HepG2 (cell line): ENCODE results near the gene METTL23. TPM values are rescaled to one million over a fixed set of nuclear protein-coding genes. Genes with fewer than 3 reads are reported as not detected.
A peak's percentile ranks its signal among the peaks of the same experiment; 100 is the strongest.

Experiments
- BRCA1 ChIP-seq: sonication (generic); formaldehyde crosslinking; IDR thresholded peaks from 2 replicates; pipeline ENCODE4 v1.4.0; 2020; ENCODE audit warnings: missing genetic modification reagents
- CCDC6 ChIP-seq: sonication (generic); formaldehyde crosslinking; IDR thresholded peaks from 2 replicates; pipeline ENCODE4 v1.8.1; 2022; ENCODE audit warnings: mild to moderate bottlenecking, missing genetic modification reagents, moderate library complexity
- JUNB ChIP-seq: sonication (generic); formaldehyde crosslinking; IDR thresholded peaks from 2 replicates; pipeline ENCODE4 v1.8.0; 2022; ENCODE audit warnings: missing genetic modification reagents, mild to moderate bottlenecking, borderline replicate concordance
- KDM3A ChIP-seq: IDR thresholded peaks from 2 replicates; pipeline ENCODE4 v1.6.1; 2018; ENCODE audit warnings: low read depth, missing compliant biosample characterization
- MAF1 ChIP-seq: sonication (generic); formaldehyde crosslinking; IDR thresholded peaks from 2 replicates; pipeline ENCODE4 v1.5.0; 2020; ENCODE audit warnings: missing genetic modification reagents, borderline replicate concordance
- NAIF1 ChIP-seq: sonication (generic); formaldehyde crosslinking; IDR thresholded peaks from 2 replicates; pipeline ENCODE4 v1.5.0; 2020; ENCODE audit warnings: mild to moderate bottlenecking, missing genetic modification reagents, borderline replicate concordance
- NFIB ChIP-seq: sonication (generic); formaldehyde crosslinking; IDR thresholded peaks from 2 replicates; pipeline ENCODE4 v1.9.0; 2021; ENCODE audit warnings: missing genetic modification reagents, mild to moderate bottlenecking, borderline replicate concordance
- NFYC ChIP-seq: IDR thresholded peaks from 2 replicates; pipeline ENCODE4 v1.6.1; 2016; ENCODE audit warnings: missing genetic modification reagents, missing compliant biosample characterization
- PHF5A ChIP-seq: IDR thresholded peaks from one replicate; pipeline ENCODE4 v1.6.1; 2018; ENCODE audit warnings: low read depth, missing genetic modification reagents; ENCODE audit not compliant: unreplicated experiment
- THAP11 ChIP-seq: IDR thresholded peaks from 2 replicates; pipeline ENCODE4 v1.6.1; 2016; ENCODE audit warnings: missing biosample characterization, missing genetic modification reagents
- ZFP62 ChIP-seq: sonication (generic); formaldehyde crosslinking; IDR thresholded peaks from 2 replicates; pipeline ENCODE4 v1.4.0; 2020; ENCODE audit warnings: missing genetic modification reagents
- ZIK1 ChIP-seq: sonication (generic); formaldehyde crosslinking; IDR thresholded peaks from 2 replicates; pipeline ENCODE4 v1.5.0; 2020; ENCODE audit warnings: mild to moderate bottlenecking, low read depth, missing genetic modification reagents, borderline replicate concordance
- ZMAT3 ChIP-seq: sonication (generic); formaldehyde crosslinking; conservative IDR thresholded peaks from 2 replicates; pipeline ENCODE4 v1.7.0; 2021; ENCODE audit warnings: missing genetic modification reagents
- ZNF775 ChIP-seq: sonication (generic); formaldehyde crosslinking; IDR thresholded peaks from 2 replicates; pipeline ENCODE4 v1.4.0; 2020; ENCODE audit warnings: missing genetic modification reagents, mild to moderate bottlenecking, moderate library complexity, borderline replicate concordance
- polyA plus RNA-seq, 8 experiments: library from polyadenylated mRNA; depleted of rRNA in 3 of 8; stranded (reverse) in 7 of 8; unstranded in 1 of 8; fragments of >200 nt; fragmentation: Illumina TruSeq in 4 of 8; extraction: Trizol in 4 of 8; gene quantifications; 2 replicates each; pipeline versions ENCODE4 v1.2.1 to v1.2.3, GENCODE V29; 2011 to 2016; ENCODE audit warnings: low read depth in 4 of 8, missing spikeins in 1 of 8, mixed read lengths in 1 of 8; ENCODE audit not compliant: insufficient read depth in 1 of 8
- total RNA-seq, 5 experiments: library from RNA; depleted of rRNA; stranded (reverse); fragments of >200 nt; fragmentation: Illumina TruSeq; extraction: Trizol; gene quantifications; 2 replicates each; pipeline ENCODE4 v1.2.3, GENCODE V29; 2016; ENCODE audit warnings: low read depth in 1 of 5
- TF ChIP-seq, protein P1 (sequence below): sonication (generic); formaldehyde crosslinking; IDR thresholded peaks from 2 replicates; pipeline ENCODE4 v1.8.0; 2023; ENCODE audit warnings: mild to moderate bottlenecking, missing genetic modification reagents
- TF ChIP-seq, protein P2 (sequence below): sonication (generic); formaldehyde crosslinking; IDR thresholded peaks from 2 replicates; pipeline ENCODE4 v1.8.0; 2022; ENCODE audit warnings: low read depth, missing genetic modification reagents
- TF ChIP-seq, protein P3 (sequence below): sonication (generic); formaldehyde crosslinking; IDR thresholded peaks from 2 replicates; pipeline ENCODE4 v1.4.0; 2020; ENCODE audit warnings: missing genetic modification reagents
- TF ChIP-seq, protein P4 (sequence below): sonication (generic); formaldehyde crosslinking; IDR thresholded peaks from 2 replicates; pipeline ENCODE4 v1.4.0; 2020; ENCODE audit warnings: mild to moderate bottlenecking, missing genetic modification reagents

METTL23 gene
- total and polyA plus RNA-seq, 2 of the 13 experiments (the other 11 are each of a cell fraction or from before 2014, with no cell fraction given), result 39.9 to 104 TPM

DNA sequence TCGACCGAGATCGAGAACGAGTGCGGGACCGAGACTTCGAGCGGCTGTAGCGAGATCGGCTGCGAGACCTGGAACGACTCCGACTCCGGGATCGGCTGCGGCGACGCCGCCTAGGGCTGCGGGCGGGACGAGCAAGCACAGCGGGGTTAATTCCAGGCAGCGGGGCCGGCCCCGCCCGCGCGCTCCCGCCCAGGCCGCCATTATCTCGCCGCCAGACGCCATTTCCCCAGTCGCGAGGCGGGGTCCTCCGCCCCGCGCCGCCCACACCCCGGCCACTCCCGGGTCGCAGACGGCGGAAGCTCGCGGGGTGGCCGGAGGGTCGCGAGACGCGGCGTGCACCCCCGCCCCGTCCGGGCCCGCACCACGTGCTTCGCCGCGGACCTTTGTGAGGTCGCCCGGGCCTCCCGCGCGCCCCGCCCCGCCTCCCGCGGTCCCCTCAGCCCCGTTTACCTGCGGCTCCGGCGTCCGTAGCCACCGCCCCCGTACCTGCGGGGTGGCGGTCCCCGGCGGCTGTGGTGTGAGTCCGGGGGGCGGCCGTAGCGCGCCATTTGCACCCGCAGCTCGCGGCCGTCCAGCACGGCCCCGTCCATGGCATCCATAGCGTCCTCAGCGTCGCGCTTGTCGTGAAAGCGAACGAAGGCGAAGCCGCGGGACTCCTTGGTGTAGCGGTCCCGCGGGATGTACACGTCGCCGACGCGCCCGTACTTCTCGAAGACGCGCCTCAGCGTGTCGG is 9.9 kb downstream of the METTL23 start (continued):
- TF ChIP-seq, protein P1, sequence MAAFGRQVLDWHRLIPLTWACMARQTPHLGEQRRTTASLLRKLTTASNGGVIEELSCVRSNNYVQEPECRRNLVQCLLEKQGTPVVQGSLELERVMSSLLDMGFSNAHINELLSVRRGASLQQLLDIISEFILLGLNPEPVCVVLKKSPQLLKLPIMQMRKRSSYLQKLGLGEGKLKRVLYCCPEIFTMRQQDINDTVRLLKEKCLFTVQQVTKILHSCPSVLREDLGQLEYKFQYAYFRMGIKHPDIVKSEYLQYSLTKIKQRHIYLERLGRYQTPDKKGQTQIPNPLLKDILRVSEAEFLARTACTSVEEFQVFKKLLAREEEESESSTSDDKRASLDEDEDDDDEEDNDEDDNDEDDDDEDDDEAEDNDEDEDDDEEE (CRISPR knock-in tag), result no peak
- TF ChIP-seq NFIB (CRISPR knock-in tag) (peak; percentile 45; the same call in 1 of the 2 replicates), NAIF1 (no peak), ZMAT3 (CRISPR knock-in tag) (peak; percentile 57; the same call in 1 of the 2 replicates), NFYC (CRISPR knock-in tag) (0 out of 2 replicates have a peak, but pooled peaks have one; percentile 4), KDM3A (CRISPR knock-in tag) (no peak), CCDC6 (CRISPR knock-in tag) (peak; percentile 14; the same call in 1 of the 2 replicates), THAP11 (CRISPR knock-in tag) (peak; percentile 53; the same call in 1 of the 2 replicates), ZFP62 (CRISPR knock-in tag) (no peak), MAF1 (no peak), PHF5A (CRISPR knock-in tag) (no peak), ZNF775 (no peak; the same call in 1 of the 2 replicates), BRCA1 (CRISPR knock-in tag) (no peak), JUNB (CRISPR knock-in tag) (no peak), ZIK1 (no peak)
- TF ChIP-seq, protein P2, sequence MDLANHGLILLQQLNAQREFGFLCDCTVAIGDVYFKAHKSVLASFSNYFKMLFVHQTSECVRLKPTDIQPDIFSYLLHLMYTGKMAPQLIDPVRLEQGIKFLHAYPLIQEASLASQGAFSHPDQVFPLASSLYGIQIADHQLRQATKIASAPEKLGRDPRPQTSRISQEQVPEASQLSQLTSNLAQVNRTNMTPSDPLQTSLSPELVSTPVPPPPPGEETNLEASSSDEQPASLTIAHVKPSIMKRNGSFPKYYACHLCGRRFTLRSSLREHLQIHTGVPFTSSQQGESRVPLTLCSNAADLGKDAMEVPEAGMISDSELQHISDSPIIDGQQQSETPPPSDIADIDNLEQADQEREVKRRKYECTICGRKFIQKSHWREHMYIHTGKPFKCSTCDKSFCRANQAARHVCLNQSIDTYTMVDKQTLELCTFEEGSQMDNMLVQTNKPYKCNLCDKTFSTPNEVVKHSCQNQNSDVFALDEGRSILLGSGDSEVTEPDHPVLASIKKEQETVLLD (CRISPR knock-in tag), result peak; percentile 59; the same call in 1 of the 2 replicates
- TF ChIP-seq, protein P3, sequence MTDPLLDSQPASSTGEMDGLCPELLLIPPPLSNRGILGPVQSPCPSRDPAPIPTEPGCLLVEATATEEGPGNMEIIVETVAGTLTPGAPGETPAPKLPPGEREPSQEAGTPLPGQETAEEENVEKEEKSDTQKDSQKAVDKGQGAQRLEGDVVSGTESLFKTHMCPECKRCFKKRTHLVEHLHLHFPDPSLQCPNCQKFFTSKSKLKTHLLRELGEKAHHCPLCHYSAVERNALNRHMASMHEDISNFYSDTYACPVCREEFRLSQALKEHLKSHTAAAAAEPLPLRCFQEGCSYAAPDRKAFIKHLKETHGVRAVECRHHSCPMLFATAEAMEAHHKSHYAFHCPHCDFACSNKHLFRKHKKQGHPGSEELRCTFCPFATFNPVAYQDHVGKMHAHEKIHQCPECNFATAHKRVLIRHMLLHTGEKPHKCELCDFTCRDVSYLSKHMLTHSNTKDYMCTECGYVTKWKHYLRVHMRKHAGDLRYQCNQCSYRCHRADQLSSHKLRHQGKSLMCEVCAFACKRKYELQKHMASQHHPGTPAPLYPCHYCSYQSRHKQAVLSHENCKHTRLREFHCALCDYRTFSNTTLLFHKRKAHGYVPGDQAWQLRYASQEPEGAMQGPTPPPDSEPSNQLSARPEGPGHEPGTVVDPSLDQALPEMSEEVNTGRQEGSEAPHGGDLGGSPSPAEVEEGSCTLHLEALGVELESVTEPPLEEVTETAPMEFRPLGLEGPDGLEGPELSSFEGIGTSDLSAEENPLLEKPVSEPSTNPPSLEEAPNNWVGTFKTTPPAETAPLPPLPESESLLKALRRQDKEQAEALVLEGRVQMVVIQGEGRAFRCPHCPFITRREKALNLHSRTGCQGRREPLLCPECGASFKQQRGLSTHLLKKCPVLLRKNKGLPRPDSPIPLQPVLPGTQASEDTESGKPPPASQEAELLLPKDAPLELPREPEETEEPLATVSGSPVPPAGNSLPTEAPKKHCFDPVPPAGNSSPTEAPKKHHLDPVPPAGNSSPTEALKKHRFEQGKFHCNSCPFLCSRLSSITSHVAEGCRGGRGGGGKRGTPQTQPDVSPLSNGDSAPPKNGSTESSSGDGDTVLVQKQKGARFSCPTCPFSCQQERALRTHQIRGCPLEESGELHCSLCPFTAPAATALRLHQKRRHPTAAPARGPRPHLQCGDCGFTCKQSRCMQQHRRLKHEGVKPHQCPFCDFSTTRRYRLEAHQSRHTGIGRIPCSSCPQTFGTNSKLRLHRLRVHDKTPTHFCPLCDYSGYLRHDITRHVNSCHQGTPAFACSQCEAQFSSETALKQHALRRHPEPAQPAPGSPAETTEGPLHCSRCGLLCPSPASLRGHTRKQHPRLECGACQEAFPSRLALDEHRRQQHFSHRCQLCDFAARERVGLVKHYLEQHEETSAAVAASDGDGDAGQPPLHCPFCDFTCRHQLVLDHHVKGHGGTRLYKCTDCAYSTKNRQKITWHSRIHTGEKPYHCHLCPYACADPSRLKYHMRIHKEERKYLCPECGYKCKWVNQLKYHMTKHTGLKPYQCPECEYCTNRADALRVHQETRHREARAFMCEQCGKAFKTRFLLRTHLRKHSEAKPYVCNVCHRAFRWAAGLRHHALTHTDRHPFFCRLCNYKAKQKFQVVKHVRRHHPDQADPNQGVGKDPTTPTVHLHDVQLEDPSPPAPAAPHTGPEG (CRISPR knock-in tag), result peak; percentile 12; the same call in 1 of the 2 replicates
- TF ChIP-seq, protein P4, sequence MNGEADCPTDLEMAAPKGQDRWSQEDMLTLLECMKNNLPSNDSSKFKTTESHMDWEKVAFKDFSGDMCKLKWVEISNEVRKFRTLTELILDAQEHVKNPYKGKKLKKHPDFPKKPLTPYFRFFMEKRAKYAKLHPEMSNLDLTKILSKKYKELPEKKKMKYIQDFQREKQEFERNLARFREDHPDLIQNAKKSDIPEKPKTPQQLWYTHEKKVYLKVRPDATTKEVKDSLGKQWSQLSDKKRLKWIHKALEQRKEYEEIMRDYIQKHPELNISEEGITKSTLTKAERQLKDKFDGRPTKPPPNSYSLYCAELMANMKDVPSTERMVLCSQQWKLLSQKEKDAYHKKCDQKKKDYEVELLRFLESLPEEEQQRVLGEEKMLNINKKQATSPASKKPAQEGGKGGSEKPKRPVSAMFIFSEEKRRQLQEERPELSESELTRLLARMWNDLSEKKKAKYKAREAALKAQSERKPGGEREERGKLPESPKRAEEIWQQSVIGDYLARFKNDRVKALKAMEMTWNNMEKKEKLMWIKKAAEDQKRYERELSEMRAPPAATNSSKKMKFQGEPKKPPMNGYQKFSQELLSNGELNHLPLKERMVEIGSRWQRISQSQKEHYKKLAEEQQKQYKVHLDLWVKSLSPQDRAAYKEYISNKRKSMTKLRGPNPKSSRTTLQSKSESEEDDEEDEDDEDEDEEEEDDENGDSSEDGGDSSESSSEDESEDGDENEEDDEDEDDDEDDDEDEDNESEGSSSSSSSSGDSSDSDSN (CRISPR knock-in tag), result peak; percentile 67; the same call in 1 of the 2 replicates
